ENCODE measurements around the gene NXN. TPM values are rescaled to one million over a fixed set of nuclear protein-coding genes. Genes with fewer than 3 reads are reported as not detected.

The NXN gene
- polyA plus RNA-seq, 1 donor from 2014 or later = 14.8 TPM

DNA sequence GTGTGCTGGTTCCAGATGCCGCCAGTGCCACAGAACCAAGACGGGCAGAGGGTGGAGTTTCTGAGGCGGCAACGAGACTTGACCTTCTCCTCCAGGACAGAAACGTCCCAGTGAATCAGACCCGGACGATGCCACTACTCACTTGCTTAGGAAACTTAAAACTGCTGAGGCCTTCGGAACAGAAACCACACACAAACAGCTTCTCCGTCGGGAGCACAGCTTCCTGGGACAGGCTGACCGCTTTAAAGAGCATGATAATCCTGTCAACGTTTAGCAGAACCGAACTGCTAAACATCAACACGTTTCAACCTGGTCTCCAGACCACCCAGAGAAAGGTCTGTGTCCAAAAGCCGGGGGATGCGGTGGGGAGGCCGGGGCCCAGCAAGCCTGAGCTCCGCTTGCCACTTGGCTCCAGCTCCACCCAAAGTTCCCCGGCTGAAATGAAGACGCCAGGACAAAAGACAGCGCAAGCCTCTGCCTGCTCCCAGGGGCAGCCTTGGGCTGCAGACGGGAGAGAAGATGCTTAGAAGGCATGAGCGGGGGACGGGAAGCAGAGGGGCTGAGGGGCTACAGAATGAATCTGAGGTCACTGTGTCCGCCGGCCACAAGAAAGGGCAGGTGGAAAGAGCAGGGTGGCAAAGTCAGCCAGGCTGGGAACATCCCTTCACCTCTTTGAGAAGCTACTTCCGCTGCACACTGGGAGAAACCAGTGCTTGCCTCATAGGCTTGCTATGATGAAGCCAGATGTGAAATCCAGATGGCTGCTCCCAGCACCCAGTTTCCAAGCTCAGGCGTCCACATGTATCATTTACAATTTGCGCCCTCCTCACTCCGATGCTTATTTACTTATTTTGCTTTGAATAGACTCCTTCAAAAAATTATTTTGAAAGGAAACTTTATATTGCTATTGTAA lies 128.5 kb downstream of the NXN start:
- no peaks in the 10 kb centered on the region for H3K9me3 ChIP-seq (ENCODE audit: low read length)
- H3K9ac ChIP-seq (ENCODE audit: low read length) = no peak overlapping the region
- H3K27me3 ChIP-seq (ENCODE audit: insufficient read depth, low read depth, low read length) = no peaks in the 10 kb centered on the region
- H3K27ac ChIP-seq (ENCODE audit: low read length) = no peak overlapping the region
- TF ChIP-seq EZH2 (IDR thresholded peaks at IDR 0.05; ENCODE audit: borderline replicate concordance, insufficient read depth, low read length, poor library complexity, severe bottlenecking) = no peak
- no peak for TF ChIP-seq RAD21 (conservative IDR thresholded peaks at IDR 0.05)
- no peak for TF ChIP-seq MXI1 (conservative IDR thresholded peaks at IDR 0.05; ENCODE audit: poor library complexity, severe bottlenecking)
- no peak for TF ChIP-seq TAF1 (IDR thresholded peaks at IDR 0.05; ENCODE audit: low read depth)
- TF ChIP-seq, protein P1, sequence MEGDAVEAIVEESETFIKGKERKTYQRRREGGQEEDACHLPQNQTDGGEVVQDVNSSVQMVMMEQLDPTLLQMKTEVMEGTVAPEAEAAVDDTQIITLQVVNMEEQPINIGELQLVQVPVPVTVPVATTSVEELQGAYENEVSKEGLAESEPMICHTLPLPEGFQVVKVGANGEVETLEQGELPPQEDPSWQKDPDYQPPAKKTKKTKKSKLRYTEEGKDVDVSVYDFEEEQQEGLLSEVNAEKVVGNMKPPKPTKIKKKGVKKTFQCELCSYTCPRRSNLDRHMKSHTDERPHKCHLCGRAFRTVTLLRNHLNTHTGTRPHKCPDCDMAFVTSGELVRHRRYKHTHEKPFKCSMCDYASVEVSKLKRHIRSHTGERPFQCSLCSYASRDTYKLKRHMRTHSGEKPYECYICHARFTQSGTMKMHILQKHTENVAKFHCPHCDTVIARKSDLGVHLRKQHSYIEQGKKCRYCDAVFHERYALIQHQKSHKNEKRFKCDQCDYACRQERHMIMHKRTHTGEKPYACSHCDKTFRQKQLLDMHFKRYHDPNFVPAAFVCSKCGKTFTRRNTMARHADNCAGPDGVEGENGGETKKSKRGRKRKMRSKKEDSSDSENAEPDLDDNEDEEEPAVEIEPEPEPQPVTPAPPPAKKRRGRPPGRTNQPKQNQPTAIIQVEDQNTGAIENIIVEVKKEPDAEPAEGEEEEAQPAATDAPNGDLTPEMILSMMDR (IDR thresholded peaks at IDR 0.05; ENCODE audit: poor library complexity, severe bottlenecking) = no peak
- TF ChIP-seq, protein P2, sequence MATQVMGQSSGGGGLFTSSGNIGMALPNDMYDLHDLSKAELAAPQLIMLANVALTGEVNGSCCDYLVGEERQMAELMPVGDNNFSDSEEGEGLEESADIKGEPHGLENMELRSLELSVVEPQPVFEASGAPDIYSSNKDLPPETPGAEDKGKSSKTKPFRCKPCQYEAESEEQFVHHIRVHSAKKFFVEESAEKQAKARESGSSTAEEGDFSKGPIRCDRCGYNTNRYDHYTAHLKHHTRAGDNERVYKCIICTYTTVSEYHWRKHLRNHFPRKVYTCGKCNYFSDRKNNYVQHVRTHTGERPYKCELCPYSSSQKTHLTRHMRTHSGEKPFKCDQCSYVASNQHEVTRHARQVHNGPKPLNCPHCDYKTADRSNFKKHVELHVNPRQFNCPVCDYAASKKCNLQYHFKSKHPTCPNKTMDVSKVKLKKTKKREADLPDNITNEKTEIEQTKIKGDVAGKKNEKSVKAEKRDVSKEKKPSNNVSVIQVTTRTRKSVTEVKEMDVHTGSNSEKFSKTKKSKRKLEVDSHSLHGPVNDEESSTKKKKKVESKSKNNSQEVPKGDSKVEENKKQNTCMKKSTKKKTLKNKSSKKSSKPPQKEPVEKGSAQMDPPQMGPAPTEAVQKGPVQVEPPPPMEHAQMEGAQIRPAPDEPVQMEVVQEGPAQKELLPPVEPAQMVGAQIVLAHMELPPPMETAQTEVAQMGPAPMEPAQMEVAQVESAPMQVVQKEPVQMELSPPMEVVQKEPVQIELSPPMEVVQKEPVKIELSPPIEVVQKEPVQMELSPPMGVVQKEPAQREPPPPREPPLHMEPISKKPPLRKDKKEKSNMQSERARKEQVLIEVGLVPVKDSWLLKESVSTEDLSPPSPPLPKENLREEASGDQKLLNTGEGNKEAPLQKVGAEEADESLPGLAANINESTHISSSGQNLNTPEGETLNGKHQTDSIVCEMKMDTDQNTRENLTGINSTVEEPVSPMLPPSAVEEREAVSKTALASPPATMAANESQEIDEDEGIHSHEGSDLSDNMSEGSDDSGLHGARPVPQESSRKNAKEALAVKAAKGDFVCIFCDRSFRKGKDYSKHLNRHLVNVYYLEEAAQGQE (IDR thresholded peaks at IDR 0.05; ENCODE audit: borderline replicate concordance) = no peak
- no peak for TF ChIP-seq POLR2AphosphoS5 (IDR thresholded peaks at IDR 0.05)
- TF ChIP-seq EP300 (conservative IDR thresholded peaks at IDR 0.05; ENCODE audit: poor library complexity, severe bottlenecking) = no peak
- no peak for TF ChIP-seq SMC3 (conservative IDR thresholded peaks at IDR 0.05; ENCODE audit: poor library complexity)
- peaks cover 8% of the 10 kb centered on the region for H3K79me2 ChIP-seq (replicated peaks; ENCODE audit: insufficient read depth, low read length)
- no peak overlapping the region for H3K4me3 ChIP-seq (ENCODE audit: low read length)
- no peak overlapping the region for H3K4me2 ChIP-seq (ENCODE audit: low read length)
- H4K20me1 ChIP-seq (ENCODE audit: insufficient read depth) = no peaks in the 10 kb centered on the region
- no peak overlapping the region for H2AFZ ChIP-seq (ENCODE audit: low read depth, low read length)
- H3K36me3 ChIP-seq (ENCODE audit: insufficient read depth, low read length) = no peaks in the 10 kb centered on the region
- no peaks in the 10 kb centered on the region for H3F3A ChIP-seq (ENCODE audit: insufficient read depth, low read length, poor library complexity, severe bottlenecking)
- no peaks in the 10 kb centered on the region for H3K9me2 ChIP-seq (ENCODE audit: insufficient read depth, low read length)

DNA sequence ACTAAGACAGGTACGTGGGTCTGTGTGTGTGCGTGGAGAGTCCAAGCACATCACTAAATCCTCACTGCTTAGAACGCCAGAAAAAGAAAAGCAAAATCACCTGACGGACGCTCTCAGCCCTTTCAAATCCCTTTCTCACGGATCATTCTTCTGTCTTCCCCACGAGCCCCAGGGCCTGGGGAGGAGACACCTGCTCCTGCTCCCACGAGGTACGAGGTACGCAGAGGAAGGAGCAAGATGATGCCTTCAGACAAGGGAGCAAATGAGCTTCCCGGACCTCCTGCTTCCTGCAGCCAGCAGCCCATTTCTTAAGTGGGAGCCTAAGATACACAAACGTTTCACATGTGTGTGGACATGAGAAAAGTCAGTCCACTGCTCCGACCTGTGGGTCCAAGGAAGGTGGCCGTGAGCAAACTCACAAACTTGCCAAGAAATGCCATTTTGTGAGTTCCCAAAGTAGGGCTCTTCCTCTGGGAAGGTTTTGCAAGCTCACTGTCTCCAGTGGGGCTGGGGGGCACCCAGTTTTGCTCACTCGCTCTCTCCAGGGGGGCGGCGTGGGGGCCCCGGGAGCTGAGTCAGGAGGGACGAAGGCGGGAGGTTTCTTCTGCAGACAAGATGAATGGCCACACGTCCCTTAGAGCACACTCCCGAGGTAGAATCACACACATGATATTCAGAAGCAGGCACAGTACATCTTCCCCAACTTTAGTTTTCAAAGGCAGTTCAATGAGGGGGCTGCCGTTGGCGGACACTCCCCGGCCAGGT lies 129.3 kb downstream of the NXN start:
- Histone ChIP-seq H2AFZ (ENCODE audit: low read depth, low read length) (no peak overlapping the region), H3F3A (ENCODE audit: insufficient read depth, low read length, poor library complexity, severe bottlenecking) (no peaks in the 10 kb centered on the region), H3K36me3 (ENCODE audit: insufficient read depth, low read length) (no peaks in the 10 kb centered on the region), H3K79me2 (replicated peaks; ENCODE audit: insufficient read depth, low read length) (peaks cover 11% of the 10 kb centered on the region), H3K4me3 (ENCODE audit: low read length) (no peak overlapping the region), H3K9ac (ENCODE audit: low read length) (no peak overlapping the region), H3K9me2 (ENCODE audit: insufficient read depth, low read length) (no peaks in the 10 kb centered on the region), H3K4me2 (ENCODE audit: low read length) (no peak overlapping the region), H3K9me3 (ENCODE audit: low read length) (no peaks in the 10 kb centered on the region), H3K27ac (ENCODE audit: low read length) (no peak overlapping the region), H4K20me1 (ENCODE audit: insufficient read depth) (no peaks in the 10 kb centered on the region), H3K27me3 (ENCODE audit: insufficient read depth, low read depth, low read length) (no peaks in the 10 kb centered on the region)
- no peak for TF ChIP-seq EP300 (conservative IDR thresholded peaks at IDR 0.05; ENCODE audit: poor library complexity, severe bottlenecking)
- no peak for TF ChIP-seq MXI1 (conservative IDR thresholded peaks at IDR 0.05; ENCODE audit: poor library complexity, severe bottlenecking)
- TF ChIP-seq TAF1 (IDR thresholded peaks at IDR 0.05; ENCODE audit: low read depth) = no peak
